NCI-H1048 (cell line): ENCODE results near the gene ARNT2.

Experiments used
- DNase-seq: peaks from one replicate; lab custom pipeline; 2025; lab: John Stamatoyannopoulos, UW

ARNT2 gene

GRCh38 chr15:80411788-80412288 lies 7.7 kb downstream of the ARNT2 start:
- no peak for DNase-seq

GRCh38 chr15:80414546-80415357 lies 10.6 kb downstream of the ARNT2 start:
- peak; percentile 71 for DNase-seq

GRCh38 chr15:80415358-80415670 lies 11.1 kb downstream of the ARNT2 start:
- no peak for DNase-seq

- no peak for DNase-seq
Measured at GRCh38 chr15:80416702-80417101, 12.5 kb downstream of the ARNT2 start.

GRCh38 chr15:80418892-80419537 lies 14.8 kb downstream of the ARNT2 start:
- no peak for DNase-seq

GRCh38 chr15:80419546-80419945 lies 15.4 kb downstream of the ARNT2 start:
- DNase-seq = no peak

- DNase-seq = no peak
Measured at GRCh38 chr15:80420658-80421057, 16.5 kb downstream of the ARNT2 start.

- no peak for DNase-seq
Measured at GRCh38 chr15:80423215-80423614, 19.0 kb downstream of the ARNT2 start.

GRCh38 chr15:80424381-80424780 lies 20.2 kb downstream of the ARNT2 start:
- DNase-seq = no peak

GRCh38 chr15:80426316-80426715 lies 22.1 kb downstream of the ARNT2 start:
- DNase-seq = no peak

GRCh38 chr15:80429964-80430363 lies 25.8 kb downstream of the ARNT2 start:
- DNase-seq = no peak

GRCh38 chr15:80431635-80432344 lies 27.6 kb downstream of the ARNT2 start:
- no peak for DNase-seq

GRCh38 chr15:80432345-80432702 lies 28.1 kb downstream of the ARNT2 start:
- no peak for DNase-seq

GRCh38 chr15:80433836-80434235 lies 29.7 kb downstream of the ARNT2 start:
- DNase-seq = no peak

GRCh38 chr15:80434926-80435720 lies 30.9 kb downstream of the ARNT2 start:
- DNase-seq = no peak

GRCh38 chr15:80436511-80437307 lies 32.5 kb downstream of the ARNT2 start:
- DNase-seq = peak; percentile 37

GRCh38 chr15:80437334-80437891 lies 33.2 kb downstream of the ARNT2 start:
- no peak for DNase-seq

GRCh38 chr15:80439140-80439539 lies 35.0 kb downstream of the ARNT2 start:
- DNase-seq = no peak

GRCh38 chr15:80440024-80440423 lies 35.8 kb downstream of the ARNT2 start:
- no peak for DNase-seq

- DNase-seq = no peak
Measured at GRCh38 chr15:80441041-80441440, 36.9 kb downstream of the ARNT2 start.

- no peak for DNase-seq
Measured at GRCh38 chr15:80441714-80442113, 37.5 kb downstream of the ARNT2 start.
